GM13977 (cell line): ENCODE results near the gene RND2.

Experiments
- DNase-seq: peaks from one replicate; pipeline ENCODE4 v3.0.0; 2012; ENCODE audit warnings: low spot score
- CTCF ChIP-seq: IDR thresholded peaks from 2 replicates; pipeline ENCODE4 v1.5.1; 2012; ENCODE audit warnings: mild to moderate bottlenecking, control low read depth; ENCODE audit not compliant: insufficient read depth; ENCODE audit errors: extremely low read depth, missing control alignments
- in situ Hi-C: fragments of 300-500 bp; cut with MboI; formaldehyde crosslinking; loops from one replicate; pipeline ENCODE4 v1.12.0; 2022; ENCODE audit warnings: low sequenced_read_pairs, low pct_unique_long_range_greater_than_20kb, mixed read lengths, inconsistent platforms; ENCODE audit not compliant: unreplicated experiment

RND2 gene

GRCh38 chr17:43030137-43030767 is 5.2 kb downstream of the RND2 start:
- no peak for TF ChIP-seq CTCF
- in situ Hi-C loops = no loop called here
- DNase-seq = no peak

GRCh38 chr17:43031666-43032065 is 6.6 kb downstream of the RND2 start:
- no peak for TF ChIP-seq CTCF
- in situ Hi-C loops = no loop called here
- DNase-seq = no peak

GRCh38 chr17:43033948-43034881 is 9.2 kb downstream of the RND2 start:
- no peak for TF ChIP-seq CTCF
- in situ Hi-C loops = no loop called here
- no peak for DNase-seq

GRCh38 chr17:43034894-43035293 is 9.9 kb downstream of the RND2 start:
- DNase-seq = no peak
- TF ChIP-seq CTCF = no peak
- in situ Hi-C loops = no loop called here

- no peak for DNase-seq
- in situ Hi-C loops = no loop called here
- TF ChIP-seq CTCF = no peak
Measured at GRCh38 chr17:43039646-43040045, 14.6 kb downstream of the RND2 start.

GRCh38 chr17:43040655-43041054 is 15.6 kb downstream of the RND2 start:
- no peak for DNase-seq
- TF ChIP-seq CTCF = no peak
- in situ Hi-C loops = no loop called here
